GM18517 (cell line): Measurements from ENCODE around the gene CASK.
"Not testable (repeated sequence)": the region's sequence is repeated elsewhere in the genome, so short reads cannot be mapped to it uniquely, and the experiment has no call there.

Experiments
- ATAC-seq: cut with Tn5 transposase; IDR thresholded peaks from one replicate; pipeline ENCODE4 v1.9.1; 2021; ENCODE audit warnings: mild to moderate bottlenecking, moderate library complexity; ENCODE audit not compliant: unreplicated experiment

The CASK gene

DNA sequence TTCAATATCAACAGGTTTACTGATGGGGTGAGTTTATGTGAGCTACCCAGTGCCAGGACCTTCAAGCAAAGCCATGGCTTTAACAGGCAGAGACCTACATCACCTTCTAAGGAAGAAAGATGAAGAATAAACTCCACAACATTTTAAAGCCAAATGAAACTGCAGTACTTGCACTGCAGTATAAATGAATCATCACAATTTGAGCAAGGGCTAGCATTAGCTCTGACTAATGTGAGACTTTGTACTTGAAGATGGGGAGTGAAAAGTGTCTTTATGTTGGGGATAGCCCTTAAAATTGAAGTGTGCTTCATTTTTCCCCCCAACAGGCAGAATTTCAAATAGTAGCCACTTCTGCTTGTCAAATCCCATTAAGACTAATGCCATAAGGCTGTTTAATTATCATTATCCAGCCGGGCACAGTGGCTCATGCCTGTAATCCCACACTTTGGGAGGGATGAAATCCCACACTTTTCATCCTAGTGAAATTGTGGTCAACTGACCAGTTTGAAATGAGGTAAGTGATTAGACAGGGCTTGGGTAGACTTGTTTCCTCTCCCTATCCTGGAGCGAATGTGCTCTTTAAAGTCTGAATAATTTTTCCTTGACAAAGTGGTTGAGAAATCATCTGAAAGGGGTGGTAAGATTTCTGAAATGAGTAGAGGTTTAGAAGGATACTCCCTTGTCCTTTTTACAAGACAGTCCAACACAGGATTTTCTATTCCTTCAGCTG is 261.8 kb downstream of the CASK start:
- no peak for ATAC-seq

DNA sequence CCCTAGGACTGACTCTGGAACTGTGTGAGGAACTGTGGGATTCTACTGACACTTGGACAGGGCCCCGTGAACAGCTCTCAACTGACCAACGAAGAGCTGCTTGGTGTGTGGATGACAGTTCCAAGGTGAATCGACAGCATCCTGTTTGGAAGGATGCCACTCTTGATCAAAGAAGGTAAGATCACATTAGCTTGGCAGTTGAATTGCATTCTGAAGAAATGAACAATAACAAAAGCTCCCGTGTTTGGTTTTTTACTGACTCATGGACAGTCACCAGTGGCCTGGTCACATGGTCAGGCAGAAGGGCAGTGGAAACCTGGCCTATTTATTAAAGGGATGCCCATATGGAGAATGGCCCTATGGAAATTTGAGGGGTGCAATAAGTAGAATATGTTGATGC is 267.7 kb downstream of the CASK start:
- no peak for ATAC-seq

DNA sequence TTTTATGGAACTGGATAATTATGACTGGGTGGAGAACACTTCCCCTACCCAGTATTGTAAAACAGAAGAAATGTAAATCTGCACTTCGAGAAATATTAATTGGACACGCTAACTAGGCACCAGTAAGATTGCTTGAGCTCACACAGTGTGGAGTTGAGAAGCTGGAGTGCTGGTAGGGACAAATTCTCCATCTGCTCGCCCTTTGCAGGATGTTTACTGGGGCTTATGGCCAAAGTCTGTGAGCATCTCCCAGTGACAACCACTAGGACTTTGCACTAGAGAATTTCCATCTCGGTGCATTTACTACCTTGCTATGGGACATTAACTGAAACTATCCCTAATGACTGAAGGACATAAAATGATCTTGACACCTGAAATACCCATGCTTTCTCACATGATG is 268.3 kb downstream of the CASK start:
- ATAC-seq = no peak

DNA sequence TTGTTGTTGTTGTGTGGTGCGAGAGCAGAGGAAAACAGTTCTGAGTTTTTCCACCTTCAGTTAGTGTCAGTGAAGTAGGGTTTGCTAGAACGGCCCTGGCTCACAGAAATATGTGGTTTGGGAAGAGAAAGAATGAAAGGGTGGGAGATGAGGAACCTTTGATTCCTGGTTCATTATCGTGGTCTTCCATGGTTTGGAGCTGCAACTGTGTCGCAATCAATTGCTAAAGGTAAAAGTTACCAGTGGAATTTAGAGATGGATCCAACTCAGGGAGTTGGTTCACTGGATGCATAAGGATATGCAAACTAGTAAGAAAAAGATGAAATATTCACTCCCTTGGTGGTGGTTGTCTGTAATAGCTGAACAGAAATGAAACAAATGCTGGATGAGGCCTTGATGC is 270.2 kb downstream of the CASK start:
- ATAC-seq = no peak

DNA sequence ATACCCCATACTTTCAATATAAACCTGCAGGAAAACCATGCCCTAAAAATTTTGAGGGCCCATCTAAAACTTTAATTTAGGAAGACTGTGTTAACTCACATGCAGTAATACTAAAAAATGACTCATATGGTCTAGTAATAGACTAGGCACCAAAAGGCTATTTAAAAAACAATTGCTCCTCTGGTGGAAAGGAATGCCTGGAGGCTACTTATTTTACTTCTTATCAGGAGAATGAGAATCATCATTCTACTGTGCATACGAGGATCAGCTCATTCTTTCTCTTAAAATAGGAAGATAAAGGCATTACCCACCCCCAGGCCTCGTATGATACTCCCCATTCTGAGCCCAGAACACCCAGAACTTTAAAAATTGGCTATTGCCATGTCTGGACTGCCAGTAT is 277.2 kb downstream of the CASK start:
- ATAC-seq = not testable (repeated sequence)

DNA sequence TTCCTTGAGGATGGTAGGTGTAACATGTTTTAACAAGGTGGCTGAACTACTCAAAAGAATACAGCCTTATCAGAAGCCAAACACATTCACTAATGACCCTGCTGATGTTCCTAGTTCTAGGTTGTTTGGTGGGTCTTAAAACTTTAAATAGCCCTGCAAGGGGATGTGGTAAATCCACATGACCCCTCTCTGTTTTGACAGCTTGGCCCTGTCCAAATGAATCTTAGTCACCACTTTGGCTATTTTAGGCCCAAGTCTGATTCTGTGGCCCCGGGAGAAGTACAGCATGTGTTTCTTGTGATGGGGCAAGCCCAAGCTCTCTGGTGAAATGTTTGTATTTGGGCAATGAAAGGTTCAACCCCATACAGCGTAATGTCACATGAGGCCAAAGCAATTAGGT is 289.1 kb downstream of the CASK start:
- ATAC-seq = no peak

DNA sequence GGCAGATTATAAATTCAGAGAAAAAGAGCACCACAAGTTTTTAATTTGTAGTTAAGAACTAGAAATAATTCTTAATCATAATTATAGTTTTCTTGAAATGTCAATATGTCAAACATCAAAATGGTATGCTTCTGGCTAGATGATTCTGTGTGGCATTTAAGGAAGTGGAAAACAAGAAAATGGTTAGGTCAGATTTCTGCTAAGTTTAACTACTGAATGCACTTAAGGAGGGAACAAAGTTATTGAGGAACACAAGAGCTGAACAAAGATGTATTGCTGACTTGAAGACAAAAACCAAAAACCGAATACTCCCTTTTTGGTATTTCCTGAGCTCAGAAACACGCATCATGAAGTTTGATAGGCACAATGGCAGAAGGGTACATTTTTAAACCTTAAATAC is 293.3 kb downstream of the CASK start:
- no peak for ATAC-seq

DNA sequence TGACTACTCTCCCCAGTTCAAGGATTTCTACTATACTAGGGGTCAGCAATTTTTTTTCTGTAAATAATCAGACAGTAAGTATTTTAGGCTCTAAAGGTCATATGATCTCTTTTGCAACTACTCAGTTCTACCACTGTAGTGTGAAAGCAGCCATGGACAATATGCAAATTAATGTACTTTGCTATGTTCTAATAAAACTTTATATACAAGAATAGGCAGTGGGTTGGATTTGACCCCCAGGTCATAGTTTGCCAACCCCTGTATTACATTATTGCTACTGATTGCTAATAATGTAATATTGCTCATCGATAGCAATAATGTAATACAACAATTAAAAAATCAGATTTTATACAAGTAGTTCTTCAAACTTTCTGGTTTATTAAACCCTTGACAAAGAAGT is 293.8 kb downstream of the CASK start:
- ATAC-seq = no peak

DNA sequence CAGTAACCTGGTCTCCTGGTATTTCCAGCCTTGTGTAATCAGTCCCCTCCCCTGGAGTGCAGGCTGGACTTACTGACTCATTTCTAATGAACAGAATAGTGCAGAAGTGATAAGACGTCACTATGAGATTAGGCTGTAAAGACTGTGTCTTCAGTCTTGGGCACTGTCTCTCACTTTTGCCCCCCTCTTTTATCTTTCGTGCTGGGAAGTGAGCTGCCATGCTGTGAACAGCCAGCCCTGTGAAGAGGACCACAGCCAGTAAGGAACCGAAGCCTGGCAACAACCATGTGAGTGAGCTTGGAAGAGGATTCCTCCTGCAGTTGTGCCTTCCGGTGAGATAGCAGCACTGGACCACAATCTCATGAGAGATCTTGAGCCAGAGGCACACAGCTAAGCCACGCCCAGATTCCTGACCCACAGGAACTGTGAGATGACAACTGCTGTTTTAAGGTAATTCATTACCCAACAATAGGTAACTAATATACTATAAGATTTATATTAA is 302.1 kb downstream of the CASK start:
- no peak for ATAC-seq

DNA sequence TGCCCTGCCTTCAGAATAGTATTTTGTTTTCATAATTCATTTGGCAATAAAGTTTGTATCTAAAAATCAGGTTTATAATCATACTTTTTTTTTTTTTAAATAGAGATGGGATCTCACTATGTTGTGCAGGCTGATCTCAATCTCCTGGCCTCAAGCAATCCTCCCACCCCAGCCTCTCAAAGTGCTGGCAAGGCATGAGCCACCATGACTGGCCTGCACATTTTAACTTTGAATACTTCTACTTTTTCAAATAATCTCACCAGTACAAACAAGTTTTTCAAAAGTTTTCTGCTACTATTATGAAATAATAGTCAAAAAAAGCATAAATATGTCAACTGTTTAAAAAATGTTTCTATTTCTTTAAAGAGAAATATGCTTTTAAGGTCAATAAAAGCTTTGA is 304.1 kb downstream of the CASK start:
- no peak for ATAC-seq

DNA sequence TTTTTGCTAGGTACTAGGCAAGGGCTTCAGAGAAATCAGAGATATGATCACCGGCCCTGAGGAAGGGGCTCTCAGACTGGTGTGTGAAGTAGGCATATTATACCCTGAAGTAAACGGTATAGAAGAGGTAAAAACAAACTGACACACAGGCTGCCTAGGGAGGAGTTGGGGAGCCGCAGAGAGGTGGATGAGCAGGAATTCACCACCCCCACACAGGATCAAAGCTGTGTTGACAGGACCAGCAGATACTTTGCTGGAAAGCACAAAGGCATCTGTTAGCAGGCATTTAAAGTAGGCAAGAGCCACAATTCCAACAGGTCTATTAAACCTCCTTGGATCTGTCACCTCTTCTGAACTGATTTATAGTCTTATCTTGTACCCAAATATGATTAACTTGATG is 306.4 kb downstream of the CASK start:
- ATAC-seq = no peak

DNA sequence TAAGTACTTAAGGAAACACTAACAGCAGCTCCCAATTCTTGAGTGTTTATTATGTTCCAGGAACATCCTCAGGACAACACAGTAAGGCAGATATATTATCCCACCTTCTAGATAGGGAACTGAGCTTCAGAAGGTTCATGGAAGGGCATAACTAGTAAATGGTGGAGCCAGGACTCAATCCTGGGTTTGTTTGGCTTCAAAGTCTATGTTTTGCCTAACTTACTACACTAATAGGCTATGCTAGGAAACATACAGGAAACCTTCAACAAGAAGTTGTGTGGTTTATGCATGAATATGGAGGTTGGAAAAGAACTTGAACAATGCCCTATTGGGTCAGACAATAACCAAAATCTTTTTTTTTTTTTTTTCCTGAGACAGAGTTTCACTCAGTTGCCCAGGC is 307.1 kb downstream of the CASK start:
- no peak for ATAC-seq

DNA sequence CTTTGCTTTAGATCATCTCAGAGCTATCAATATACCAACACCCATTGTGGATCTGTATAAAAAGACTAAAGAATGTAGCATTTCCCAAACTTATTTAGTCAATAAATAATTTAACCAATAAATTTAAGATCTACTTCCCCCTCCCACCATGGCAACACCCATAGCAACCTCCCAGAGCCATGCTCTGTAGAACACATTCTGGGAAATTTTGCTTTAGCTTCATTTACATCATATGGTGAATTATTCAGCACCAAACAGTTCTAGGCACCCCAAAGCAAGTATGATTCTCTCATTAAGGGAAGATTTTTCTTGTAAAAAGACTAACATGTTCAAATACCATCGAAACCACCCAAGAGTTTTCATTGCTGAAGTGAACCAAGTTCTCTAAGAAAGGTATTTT is 315.1 kb downstream of the CASK start:
- ATAC-seq = no peak

DNA sequence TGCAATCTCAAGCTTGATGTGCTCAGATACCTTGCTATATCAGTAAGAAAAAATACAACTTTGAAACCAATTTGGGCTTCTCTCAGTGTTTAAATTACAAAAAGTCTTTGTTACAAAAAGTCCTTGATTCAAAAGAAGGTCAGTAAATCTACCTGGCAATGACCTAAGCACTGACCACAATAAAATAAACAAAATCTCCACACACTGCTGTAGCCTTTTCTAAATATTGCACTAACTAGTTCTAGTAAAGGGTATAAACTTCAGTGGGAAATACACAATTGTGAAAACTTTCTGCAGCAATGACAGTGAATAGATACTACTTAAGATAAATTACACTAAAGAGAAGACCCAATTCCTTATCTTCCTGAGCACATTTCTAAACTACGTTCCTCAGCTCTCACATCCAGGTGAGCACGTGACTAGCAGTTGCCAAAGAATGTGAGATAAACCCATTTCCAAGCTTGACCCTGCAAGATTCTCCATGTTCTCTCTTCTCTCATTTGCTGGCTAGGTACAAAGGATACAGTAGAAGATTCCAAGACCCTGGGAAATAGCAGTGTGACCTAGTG is 316.0 kb downstream of the CASK start:
- no peak for ATAC-seq

DNA sequence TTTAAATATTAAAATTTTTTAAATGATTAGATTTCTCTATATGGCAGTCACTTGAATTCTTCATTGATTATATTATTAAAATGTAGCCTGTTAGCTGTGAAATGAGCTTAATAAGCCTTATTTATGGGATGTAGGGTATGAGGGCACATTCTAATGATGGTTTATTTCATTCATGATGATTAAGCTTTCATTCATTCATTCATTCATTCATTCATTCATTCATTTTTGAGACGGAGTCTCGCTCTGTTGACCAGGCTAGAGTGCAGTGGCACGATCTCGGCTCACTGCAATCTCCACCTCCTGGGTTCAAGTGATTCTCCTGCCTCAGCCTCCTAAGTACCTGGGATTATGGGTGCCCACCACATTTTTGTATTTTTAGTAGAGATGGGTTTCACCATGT is 317.3 kb downstream of the CASK start:
- not testable (repeated sequence) for ATAC-seq

DNA sequence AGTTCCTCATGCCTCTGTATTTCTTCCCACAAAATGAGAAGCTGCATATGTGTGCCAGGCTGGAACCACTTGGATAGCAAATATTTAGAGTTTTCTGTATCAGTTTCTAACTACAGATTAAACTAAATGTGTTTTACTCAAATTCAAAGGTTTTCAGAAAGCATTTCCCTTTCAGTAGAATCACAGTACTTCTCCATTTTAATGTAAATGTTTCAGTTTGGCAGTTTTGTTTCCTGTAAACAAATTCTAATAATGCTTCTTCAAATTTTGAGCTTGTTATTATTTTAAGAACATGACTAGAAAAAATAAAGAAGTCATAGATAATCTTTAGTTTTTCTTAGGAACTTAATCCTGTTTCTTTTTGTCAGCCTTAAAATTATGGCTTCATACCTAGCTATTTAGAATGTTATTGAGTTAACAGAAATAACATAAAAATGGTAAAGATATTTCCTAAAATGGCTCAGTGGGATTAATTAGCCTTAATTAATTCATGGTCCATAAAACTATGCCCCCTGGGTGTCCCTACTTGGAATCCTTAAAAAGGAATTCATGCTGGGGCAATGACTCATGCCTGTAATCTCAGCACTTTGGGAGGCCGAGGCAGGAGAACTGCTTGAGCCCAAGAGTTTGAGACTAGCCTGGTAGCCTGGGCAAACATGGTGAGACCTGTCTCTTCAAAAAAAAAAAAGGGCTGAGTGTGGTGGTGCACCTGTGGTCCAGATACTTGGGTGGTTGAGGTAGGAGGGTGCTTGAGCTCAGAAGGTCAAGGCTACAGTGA is 318.4 kb downstream of the CASK start:
- ATAC-seq = no peak

DNA sequence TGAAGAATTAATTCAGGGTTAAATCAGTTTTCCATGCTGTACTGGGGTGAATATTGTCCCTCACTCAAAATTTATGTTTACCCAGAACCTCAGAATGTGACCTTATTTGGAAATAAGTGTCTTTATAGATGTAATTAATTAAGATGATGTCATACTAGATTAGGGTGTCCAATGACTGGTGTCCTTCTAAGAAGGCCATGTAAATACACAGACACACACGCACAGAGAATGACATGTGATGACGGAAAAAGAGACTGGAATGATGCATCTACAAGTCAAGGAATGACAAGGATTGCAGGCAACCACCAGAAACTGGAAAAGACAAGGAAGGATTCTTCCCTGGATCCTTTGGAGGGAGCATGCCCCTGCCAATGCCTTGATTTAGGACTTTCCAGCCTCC is 319.2 kb downstream of the CASK start:
- no peak for ATAC-seq

DNA sequence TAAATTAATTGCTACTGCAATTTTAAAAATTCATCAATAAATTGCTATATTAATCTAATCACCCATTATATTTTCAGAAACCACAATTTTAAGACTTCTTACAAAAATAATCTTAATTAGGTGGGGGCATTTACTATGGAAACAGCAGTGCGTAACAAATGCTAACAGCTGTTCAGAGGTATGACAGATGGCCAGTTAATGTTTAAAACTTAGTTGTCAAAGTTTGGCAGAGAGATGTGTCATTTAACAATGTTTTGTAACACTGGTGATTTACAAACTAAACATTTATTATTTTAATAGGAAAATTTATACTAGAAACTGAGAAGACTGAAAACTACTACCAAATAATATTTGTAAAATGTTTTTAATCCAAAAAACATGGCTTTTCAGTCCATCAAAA is 319.8 kb downstream of the CASK start:
- no peak for ATAC-seq

DNA sequence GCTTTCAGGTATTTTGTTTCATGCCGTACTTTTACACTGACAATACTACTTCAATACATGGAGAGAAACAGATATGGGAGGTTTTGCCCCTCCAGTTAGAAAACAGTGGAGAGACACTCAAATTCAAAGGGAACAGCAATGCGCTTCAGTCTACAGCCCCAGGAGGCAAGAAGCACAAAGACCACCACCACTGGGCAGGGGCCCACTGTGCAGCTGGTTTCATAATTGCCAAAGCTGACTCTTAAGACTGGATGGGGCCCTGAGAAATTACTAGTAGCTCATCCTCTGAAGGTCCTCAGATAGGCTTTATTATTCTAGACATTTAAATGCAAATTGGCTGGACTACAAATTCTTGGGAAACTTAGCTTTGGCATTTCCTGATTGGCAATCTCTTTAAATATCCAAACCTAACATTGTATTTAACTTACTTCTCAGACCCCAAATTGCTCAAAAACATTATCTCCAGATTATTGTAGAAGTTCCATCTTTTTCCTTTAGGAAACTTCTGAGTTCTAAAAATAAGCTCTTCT is 320.5 kb downstream of the CASK start:
- no peak for ATAC-seq

DNA sequence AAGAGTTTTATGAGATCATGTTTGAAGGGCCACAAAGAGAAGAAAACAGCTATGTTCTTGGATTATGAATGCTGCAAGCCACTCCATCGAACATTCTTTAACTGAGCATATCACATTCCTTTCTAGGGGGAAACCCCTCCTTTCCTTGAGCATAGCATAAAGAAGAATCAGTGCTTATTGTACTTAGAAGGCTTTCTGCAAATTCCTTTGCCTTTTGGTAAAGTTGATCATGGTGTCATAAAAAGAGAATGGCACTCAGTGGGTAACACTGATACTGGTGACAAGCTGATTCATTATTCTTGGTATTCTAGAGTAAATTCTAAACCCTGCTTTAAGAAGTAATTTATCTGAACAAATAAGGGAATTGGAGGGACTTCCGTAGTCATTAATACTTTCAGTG is 323.1 kb downstream of the CASK start:
- ATAC-seq = no peak

DNA sequence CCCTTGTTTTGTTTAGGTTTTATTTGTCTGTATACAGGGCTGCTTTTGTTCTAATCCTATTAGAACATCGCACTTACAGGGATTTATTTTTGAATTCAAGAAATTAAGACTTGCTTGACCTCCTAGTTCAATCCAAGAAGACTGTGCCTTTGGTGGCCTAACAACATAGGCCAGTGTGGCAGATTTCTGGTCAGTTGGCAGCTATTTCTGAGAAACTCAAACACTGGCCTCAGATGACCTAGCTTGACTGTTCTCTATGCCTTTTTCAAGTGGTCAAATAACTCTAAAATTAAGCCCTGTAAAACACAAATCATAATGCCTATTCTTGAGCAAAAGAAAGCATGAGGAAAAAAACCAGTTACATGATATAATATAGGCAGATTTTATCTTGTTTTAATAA is 323.8 kb downstream of the CASK start:
- ATAC-seq = no peak

DNA sequence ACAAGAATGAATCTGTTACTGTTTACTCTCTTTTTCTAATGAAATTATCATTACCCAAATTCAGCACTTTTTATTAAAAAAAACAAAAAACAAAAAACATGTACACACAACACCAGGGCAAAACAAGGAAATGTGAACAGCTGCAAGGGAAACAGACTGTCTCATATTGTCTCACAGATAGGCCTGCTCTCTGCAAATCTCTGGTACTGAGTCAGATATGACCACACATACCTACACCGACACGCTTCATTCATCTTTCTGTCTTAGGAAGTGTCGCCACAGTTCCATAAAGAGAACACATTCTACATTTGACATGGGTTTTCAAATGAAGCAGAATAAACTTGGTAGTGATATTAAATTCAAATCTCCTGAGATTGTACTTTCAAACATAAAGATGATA is 326.8 kb downstream of the CASK start:
- peak; percentile 95 for ATAC-seq
